NCI-H510A treated with DMSO at 0.1 percent for 48 hours (cell line): ENCODE results near the gene GSTM3.
A peak's percentile ranks its signal among the peaks of the same experiment; 100 is the strongest.
"Not testable (repeated sequence)": the region's sequence is repeated elsewhere in the genome, so short reads cannot be mapped to it uniquely, and the experiment has no call there.

Source experiments
- DNase-seq: peaks from one replicate; lab custom pipeline; 2025; lab: John Stamatoyannopoulos, UW

GSTM3 gene

GRCh38 chr1:109775398-109775797 lies 34.6 kb upstream of the GSTM3 start:
- DNase-seq: no peak

GRCh38 chr1:109773900-109774485 lies 33.2 kb upstream of the GSTM3 start:
- DNase-seq: no peak

GRCh38 chr1:109773203-109773899 lies 32.5 kb upstream of the GSTM3 start:
- peak; percentile 81 for DNase-seq

- no peak for DNase-seq
Measured at GRCh38 chr1:109772658-109773202, 31.9 kb upstream of the GSTM3 start.

GRCh38 chr1:109771712-109772657 lies 31.1 kb upstream of the GSTM3 start:
- no peak for DNase-seq

GRCh38 chr1:109770331-109771095 lies 29.7 kb upstream of the GSTM3 start:
- no peak for DNase-seq

- DNase-seq: no peak
Measured at GRCh38 chr1:109769330-109770078, 28.7 kb upstream of the GSTM3 start.

- no peak for DNase-seq
Measured at GRCh38 chr1:109768820-109769219, 28.0 kb upstream of the GSTM3 start.

GRCh38 chr1:109768335-109768650 lies 27.5 kb upstream of the GSTM3 start:
- no peak for DNase-seq

- no peak for DNase-seq
Measured at GRCh38 chr1:109767637-109768334, 26.9 kb upstream of the GSTM3 start.

GRCh38 chr1:109766991-109767636 lies 26.3 kb upstream of the GSTM3 start:
- not testable (repeated sequence) for DNase-seq

- DNase-seq: no peak
Measured at GRCh38 chr1:109765896-109766615, 25.2 kb upstream of the GSTM3 start.

GRCh38 chr1:109765483-109765815 lies 24.6 kb upstream of the GSTM3 start:
- no peak for DNase-seq

GRCh38 chr1:109764561-109765482 lies 24.0 kb upstream of the GSTM3 start:
- no peak for DNase-seq

GRCh38 chr1:109763646-109764415 lies 23.0 kb upstream of the GSTM3 start, which contains the start of gene EPS8L3:
Gene EPS8L3, minus strand, starts transcription at chr1:109763923. Its CDS starts 2,174 bp downstream, at chr1:109761749.
- DNase-seq: no peak

GRCh38 chr1:109762821-109763645 lies 22.2 kb upstream of the GSTM3 start:
- DNase-seq: no peak
